ENCODE results near the gene TSPAN14. TPM values are rescaled to one million over a fixed set of nuclear protein-coding genes. Genes with fewer than 3 reads are reported as not detected.

Gene TSPAN14
- total and polyA plus RNA-seq, 2 of the 8 experiments (the other 6 are each of a cell fraction or from before 2014, with no cell fraction given) = 47.4 to 57.8 TPM

DNA sequence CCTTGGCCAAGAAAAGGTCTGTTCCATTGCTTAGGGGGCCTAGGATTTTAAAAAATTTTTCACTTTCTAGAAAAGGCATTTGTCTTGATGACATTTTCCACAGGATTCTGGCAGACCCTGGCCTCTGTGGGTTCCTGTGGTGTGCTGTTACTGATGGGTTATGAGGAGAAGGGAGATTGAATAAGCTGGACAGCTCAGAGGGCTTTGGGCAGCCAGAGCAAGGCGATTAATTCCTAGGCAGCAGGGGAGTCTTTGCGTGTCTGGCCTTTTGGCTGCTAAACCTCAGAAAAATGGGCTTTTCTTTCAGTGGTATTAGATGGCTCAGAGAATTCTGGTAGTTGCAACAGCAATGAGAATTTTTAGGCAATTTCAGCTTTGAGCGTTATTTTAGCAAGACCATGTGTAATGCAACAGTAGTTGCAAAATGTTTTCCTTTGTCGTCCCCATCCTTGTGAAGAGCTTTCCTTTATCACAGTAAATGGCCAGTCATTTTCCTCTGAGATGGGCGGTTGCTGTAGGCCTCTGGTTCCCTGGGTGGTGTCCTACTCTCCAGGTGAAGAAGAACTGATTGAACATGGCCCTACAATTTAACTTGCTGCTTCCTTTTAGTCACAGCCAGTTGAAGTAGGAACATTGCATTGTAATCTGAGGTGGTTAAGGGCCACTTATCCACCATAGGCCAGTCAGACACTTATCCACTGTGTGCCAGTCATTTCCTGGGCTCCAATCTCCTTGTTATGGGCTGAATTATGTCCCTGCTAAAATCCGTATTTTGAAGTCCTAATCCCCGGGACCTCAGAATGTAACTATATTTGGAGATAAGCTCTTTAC, 126.7 kb downstream of the TSPAN14 start:
- CTCF ChIA-PET (ENCODE audit: partially characterized antibody) = interaction anchor here (0.9 to 1.0 kb wide), 4 partner anchors 16 to 136 kb away, joined by 3 to 6 read pairs (median 4); no protein-coding TSS in a partner anchor
- TF ChIP-seq SAP30 (IDR thresholded peaks at IDR 0.05; ENCODE audit: insufficient read depth, insufficient replicate concordance, low read length) (no peak), TAF1 (IDR thresholded peaks at IDR 0.05; ENCODE audit: low read depth, low read length) (no peak), SP1 (IDR thresholded peaks at IDR 0.05; ENCODE audit: low read depth, low read length) (no peak), BACH1 (IDR thresholded peaks at IDR 0.05; ENCODE audit: low read length) (no peak), HDAC2 (IDR thresholded peaks at IDR 0.05; ENCODE audit: borderline replicate concordance in 1 of 2, low read depth in 2 of 2, low read length in 2 of 2) (no peak), EZH2 (IDR thresholded peaks at IDR 0.05; ENCODE audit: low read depth, low read length, severe bottlenecking) (no peak), YY1 (IDR thresholded peaks at IDR 0.05; ENCODE audit: low read depth, low read length) (no peak), GTF2F1 (IDR thresholded peaks at IDR 0.05; ENCODE audit: borderline replicate concordance, low read depth, low read length) (no peak), NRF1 (IDR thresholded peaks at IDR 0.05; ENCODE audit: low read depth, low read length) (no peak), KDM5A (IDR thresholded peaks at IDR 0.05; ENCODE audit: low read length) (no peak), BRCA1 (IDR thresholded peaks at IDR 0.05; ENCODE audit: low read depth, low read length) (no peak), SP2 (IDR thresholded peaks at IDR 0.05; ENCODE audit: low read length) (no peak), CTBP2 (IDR thresholded peaks at IDR 0.05; ENCODE audit: borderline replicate concordance, insufficient read depth, insufficient read length, low read length) (no peak)

More for the DNA sequence above, 126.7 kb downstream of the TSPAN14 start:
- no peaks in the 10 kb centered on the region for H3K36me3 ChIP-seq (ENCODE audit: control insufficient read depth in 2 of 4, insufficient read depth in 4 of 4, low read length in 3 of 4)
- DNase-seq (ENCODE audit: low read depth in 1 of 2, low spot score in 2 of 2) (no peak), FAIRE-seq (no peak)
- no peaks in the 10 kb centered on the region for H3K79me2 ChIP-seq (ENCODE audit: control insufficient read depth in 1 of 2, insufficient read depth in 2 of 2, low read length in 2 of 2)
- no peak overlapping the region for H3K14ac ChIP-seq (ENCODE audit: insufficient read length)
- no peak overlapping the region for H2BK120ac ChIP-seq (replicated peaks; ENCODE audit: low read depth, low read length)
- no peak overlapping the region for H3K4me3 ChIP-seq (ENCODE audit: extremely low read depth in 1 of 4, insufficient read depth in 2 of 4, low read depth in 3 of 4, low read length in 4 of 4)
- H3K23ac ChIP-seq (ENCODE audit: insufficient read length) = no peak overlapping the region
- no peaks in the 10 kb centered on the region for H3K23me2 ChIP-seq (ENCODE audit: low read depth, low read length)
- H3K4me2 ChIP-seq (ENCODE audit: insufficient read depth in 1 of 2, low read depth in 2 of 2, low read length in 2 of 2) = no peak overlapping the region
- no peaks in the 10 kb centered on the region for H3K79me1 ChIP-seq (ENCODE audit: low read depth, low read length)
- no peak overlapping the region for H2BK5ac ChIP-seq (ENCODE audit: low read depth, low read length)
- H2AFZ ChIP-seq (ENCODE audit: low read length) = no peak overlapping the region
- POLR2A ChIA-PET (ENCODE audit: partially characterized antibody) = no interaction called here
- no peak overlapping the region for H3K4ac ChIP-seq (replicated peaks; ENCODE audit: insufficient read length, low read depth, low read length)
- WGBS, 2 experiments (ENCODE audit: extremely low coverage in 1 of 2, insufficient coverage in 1 of 2, insufficient read length in 1 of 2, insufficient replicate concordance in 2 of 2, low coverage in 1 of 2, low lambda C conversion rate in 2 of 2, missing lambda C conversion rate in 1 of 2) = 91% methylated on average over 7 of the region's 7 CpGs; no CpG with 5 or more reads in 1 of the 2 experiments
- H3K18ac ChIP-seq (ENCODE audit: extremely low read depth, low read length) = no peak overlapping the region
- no peak overlapping the region for H2BK12ac ChIP-seq (ENCODE audit: low read depth, low read length)
- H3K4me1 ChIP-seq (replicated peaks in 1 of 4; ENCODE audit: control insufficient read depth in 3 of 4, insufficient read depth in 4 of 4, low read length in 3 of 4) = no peaks in the 10 kb centered on the region
- no peak overlapping the region for H3K27ac ChIP-seq (ENCODE audit: low read depth, low read length)
- no peak overlapping the region for H2AK5ac ChIP-seq (ENCODE audit: low read depth, low read length)
- no peak overlapping the region for H2BK15ac ChIP-seq (ENCODE audit: low read length)
- H4K20me1 ChIP-seq (replicated peaks in 1 of 2; ENCODE audit: control insufficient read depth in 1 of 2, insufficient read depth in 2 of 2, low read length in 2 of 2) = no peaks in the 10 kb centered on the region
- H3K56ac ChIP-seq (replicated peaks; ENCODE audit: insufficient read length, low read depth, low read length) = no peak overlapping the region
- H4K91ac ChIP-seq (replicated peaks; ENCODE audit: insufficient read length, low read length) = no peak overlapping the region
- no peaks in the 10 kb centered on the region; a peak in 1 of 4 replicates for H3K9me3 ChIP-seq (ENCODE audit: insufficient read depth in 2 of 2, low read depth in 1 of 2, low read length in 1 of 2)
- no peak overlapping the region for H4K5ac ChIP-seq (ENCODE audit: insufficient read length, low read depth, low read length)
- H2BK20ac ChIP-seq (ENCODE audit: low read length) = no peak overlapping the region
- no peak overlapping the region for H4K8ac ChIP-seq (ENCODE audit: extremely low read depth, insufficient read depth, low read length)
- no peak overlapping the region for H3K9ac ChIP-seq (replicated peaks in 1 of 4; ENCODE audit: extremely low read depth in 1 of 4, low read depth in 3 of 4, low read length in 3 of 4)
- no peaks in the 10 kb centered on the region; a peak in 1 of 7 replicates for H3K27me3 ChIP-seq (replicated peaks in 1 of 4; ENCODE audit: control insufficient read depth in 3 of 4, extremely low read depth in 1 of 4, insufficient read depth in 3 of 4, low read length in 3 of 4)
